Mesodermal cell (in vitro differentiated cells): ENCODE data around the gene FABP6.
A peak's percentile ranks its signal among the peaks of the same experiment; 100 is the strongest.

Source experiments
- H3K27ac ChIP-seq: 2 replicates; pipeline ENCODE4 v1.7.0; 2013; ENCODE audit warnings: mild to moderate bottlenecking, low read depth, low read length, moderate library complexity; ENCODE audit not compliant: severe bottlenecking
- H3K36me3 ChIP-seq: 2 replicates; pipeline ENCODE4 v1.7.1; 2013; ENCODE audit warnings: mild to moderate bottlenecking, low read length, moderate library complexity; ENCODE audit not compliant: control insufficient read depth, insufficient read depth
- H3K4me1 ChIP-seq: one replicate; pipeline ENCODE4 v1.7.1; 2013; ENCODE audit warnings: mild to moderate bottlenecking, low read length; ENCODE audit not compliant: insufficient read depth, control insufficient read depth, poor library complexity, severe bottlenecking
- H3K4me3 ChIP-seq: 2 replicates; pipeline ENCODE4 v1.7.0; 2013; ENCODE audit warnings: low read length, control low read depth, mild to moderate bottlenecking; ENCODE audit not compliant: insufficient read depth, poor library complexity, severe bottlenecking; ENCODE audit errors: extremely low read depth
- H3K9me3 ChIP-seq: 2 replicates; pipeline ENCODE4 v1.7.1; 2013; ENCODE audit warnings: mild to moderate bottlenecking, low read length, moderate library complexity; ENCODE audit not compliant: control insufficient read depth
- WGBS, 2 experiments: methylation state at CpG; one replicate each; pipeline ENCODE4 v1.1.5; 2013; ENCODE audit warnings: missing lambda C conversion rate in 2 of 2; ENCODE audit not compliant: insufficient coverage in 2 of 2; 5-methylcytosine and 5-hydroxymethylcytosine counted together

The FABP6 gene

DNA sequence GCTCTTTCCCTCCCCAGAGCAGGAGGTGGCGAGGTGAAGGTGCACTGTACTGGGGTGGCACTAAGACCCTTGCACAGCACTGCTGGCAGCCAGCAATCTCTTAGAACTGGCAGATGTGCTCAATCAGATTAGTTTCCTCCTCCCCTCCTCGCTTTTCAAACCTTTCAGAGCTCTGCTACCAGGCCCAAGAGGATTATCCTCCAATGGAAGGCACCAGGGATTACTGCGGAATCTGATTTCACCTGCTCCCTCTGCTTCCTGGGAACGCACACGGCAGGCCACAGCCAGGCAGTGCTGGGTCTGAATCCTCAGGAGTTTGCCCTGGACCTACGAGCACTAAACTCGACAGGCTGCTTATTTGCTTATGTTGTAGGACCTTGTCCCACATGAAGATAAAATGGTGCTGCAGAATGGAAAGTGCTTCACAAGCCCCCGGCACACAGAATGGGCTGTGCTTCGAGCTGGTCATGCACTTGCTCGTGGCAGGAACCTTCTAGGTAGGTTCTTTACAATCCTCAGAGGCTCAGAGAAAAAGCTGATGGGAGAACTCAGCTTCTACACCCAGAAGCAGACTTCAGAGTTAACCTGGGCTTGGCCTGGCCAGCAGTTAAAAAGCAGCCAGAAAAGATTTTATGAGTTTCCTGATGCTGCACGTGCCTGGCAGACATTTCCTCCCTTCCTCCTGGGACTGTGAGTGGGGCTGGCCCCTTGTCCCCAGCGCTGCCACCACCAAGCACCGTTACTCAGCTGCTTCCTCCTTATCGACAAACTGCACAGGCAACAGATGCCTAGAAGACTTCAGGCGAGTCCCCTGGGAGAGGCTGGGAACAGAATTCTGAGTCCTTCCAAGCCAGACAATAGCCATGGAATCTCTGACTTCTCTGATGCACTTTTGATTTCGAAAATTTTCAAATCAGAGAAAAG, 33.1 kb downstream of the FABP6 start:
- H3K27ac ChIP-seq: peak overlapping the region; percentile 36
- peaks cover 31% of the 10 kb centered on the region for H3K36me3 ChIP-seq
- no peaks in the 10 kb centered on the region for H3K9me3 ChIP-seq
- 81 to 82% methylated on average over 14 to 15 of the region's 16 CpGs for WGBS, 2 experiments
- no peak overlapping the region for H3K4me3 ChIP-seq
- H3K4me1 ChIP-seq: peaks cover 26% of the 10 kb centered on the region

DNA sequence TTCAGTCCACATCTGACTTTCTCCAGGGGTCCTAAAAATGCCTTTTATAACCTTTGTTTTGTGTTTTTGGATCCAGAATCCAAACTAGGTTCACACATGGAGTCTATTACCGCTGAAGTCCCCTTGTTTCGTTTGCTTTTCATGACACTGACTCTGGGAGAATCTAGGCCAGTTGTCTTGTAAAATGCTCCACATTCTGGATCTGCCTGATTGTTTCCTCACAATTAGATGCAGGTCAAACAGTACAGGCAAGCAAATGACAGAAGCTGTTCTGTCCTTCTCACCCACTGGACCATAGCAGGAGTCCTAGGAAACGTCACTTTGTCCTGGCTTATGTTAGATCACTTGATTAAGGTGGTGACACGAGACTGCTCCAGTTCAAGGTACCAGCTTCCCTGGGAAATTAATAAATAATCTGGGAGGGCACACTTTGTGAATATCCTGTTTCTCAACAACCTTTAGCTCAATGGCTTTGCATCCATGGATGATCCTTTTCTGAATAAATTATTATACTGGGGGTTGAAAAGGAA, 34.1 kb downstream of the FABP6 start:
- H3K36me3 ChIP-seq: peaks cover 32% of the 10 kb centered on the region
- 82 to 90% methylated on average over 3 to 4 of the region's 4 CpGs for WGBS, 2 experiments
- H3K4me3 ChIP-seq: no peak overlapping the region
- H3K27ac ChIP-seq: no peak overlapping the region
- no peaks in the 10 kb centered on the region for H3K9me3 ChIP-seq
- H3K4me1 ChIP-seq: peaks cover 26% of the 10 kb centered on the region

DNA sequence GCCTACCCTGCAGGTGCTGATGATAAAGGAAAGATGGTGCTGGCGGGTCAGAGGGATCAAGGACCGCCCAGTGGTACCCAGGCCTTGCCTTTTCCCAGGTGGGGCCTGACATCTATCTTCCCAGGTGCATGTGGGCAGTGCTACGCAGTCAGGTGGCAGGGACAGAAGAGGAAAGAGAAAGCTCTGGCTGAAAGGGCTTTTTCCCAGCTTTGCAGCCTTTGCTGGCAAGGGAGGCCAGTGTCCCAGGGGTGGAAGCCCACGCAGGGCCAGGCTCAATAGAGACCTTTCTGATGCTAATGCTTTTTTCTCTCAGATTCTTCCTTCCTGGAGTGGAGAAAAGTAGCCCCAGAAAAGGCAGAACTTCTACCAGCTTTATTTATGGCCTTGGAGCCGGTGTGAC, 36.7 kb downstream of the FABP6 start:
- H3K9me3 ChIP-seq: no peaks in the 10 kb centered on the region
- H3K4me1 ChIP-seq: peaks cover 30% of the 10 kb centered on the region
- 58 to 75% methylated on average over 4 to 5 of the region's 5 CpGs for WGBS, 2 experiments
- no peak overlapping the region for H3K4me3 ChIP-seq
- no peak overlapping the region for H3K27ac ChIP-seq
- peaks cover 35% of the 10 kb centered on the region for H3K36me3 ChIP-seq

DNA sequence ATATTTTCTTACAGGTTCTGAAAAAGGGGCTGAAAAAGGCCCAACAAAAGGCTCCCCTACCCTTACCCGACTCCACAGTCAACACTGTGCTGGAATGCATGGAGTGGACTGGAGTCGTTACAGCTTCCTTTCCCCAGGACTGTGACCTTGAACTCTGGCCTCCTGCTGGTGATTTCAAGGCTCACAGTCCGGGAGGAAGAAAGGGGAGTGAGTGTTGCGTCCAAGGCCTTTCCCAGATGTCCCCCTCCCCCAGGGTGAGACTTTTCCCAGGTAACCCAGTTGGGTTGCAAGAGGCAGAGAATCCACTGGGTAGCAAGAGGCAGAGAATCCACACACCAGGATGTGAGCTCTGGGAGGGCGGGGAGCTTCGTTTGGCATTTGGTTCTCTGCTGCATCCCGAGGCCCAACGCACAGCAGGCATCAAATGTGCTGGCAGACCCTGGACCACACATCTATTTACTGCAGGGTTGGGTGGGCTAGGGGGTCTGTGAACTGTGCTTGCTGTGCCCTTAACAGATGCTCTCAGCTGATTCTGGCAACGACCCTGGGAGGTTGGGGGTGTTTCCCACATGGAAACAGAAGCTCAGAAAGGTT, 37.5 kb downstream of the FABP6 start:
- 18 to 49% methylated on average over 1 to 3 of the region's 9 CpGs for WGBS, 2 experiments
- peaks cover 35% of the 10 kb centered on the region for H3K36me3 ChIP-seq

DNA sequence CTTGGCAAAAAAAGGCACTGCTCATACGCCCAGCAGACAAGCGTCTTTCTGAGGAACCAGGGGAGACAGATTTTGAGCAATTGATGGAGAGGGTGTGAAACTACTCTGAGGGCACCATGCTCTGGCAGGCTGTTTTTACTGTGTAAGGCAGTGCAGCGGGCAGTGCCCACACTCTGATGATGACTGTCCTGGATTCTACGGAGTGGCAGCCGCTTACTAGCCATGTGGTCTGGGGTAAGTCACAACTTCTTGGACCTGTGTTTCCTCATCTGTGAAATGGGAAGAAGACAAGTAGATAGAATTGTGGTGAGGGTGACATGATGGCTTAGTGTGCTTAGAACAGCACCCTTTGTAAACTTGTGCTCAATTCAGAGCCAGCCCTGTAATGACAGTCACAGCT, 38.8 kb downstream of the FABP6 start:
- WGBS, 2 experiments: 97 to 99% methylated on average over 4 to 5 of the region's 5 CpGs
- H3K36me3 ChIP-seq: peaks cover 29% of the 10 kb centered on the region
- no peak overlapping the region for H3K27ac ChIP-seq
- no peak overlapping the region for H3K4me3 ChIP-seq
- H3K4me1 ChIP-seq: peaks cover 22% of the 10 kb centered on the region
- no peaks in the 10 kb centered on the region for H3K9me3 ChIP-seq

More for the DNA sequence above, 37.5 kb downstream of the FABP6 start:
- Histone ChIP-seq H3K4me3 (no peak overlapping the region), H3K27ac (no peak overlapping the region), H3K9me3 (no peaks in the 10 kb centered on the region), H3K4me1 (peaks cover 30% of the 10 kb centered on the region)

DNA sequence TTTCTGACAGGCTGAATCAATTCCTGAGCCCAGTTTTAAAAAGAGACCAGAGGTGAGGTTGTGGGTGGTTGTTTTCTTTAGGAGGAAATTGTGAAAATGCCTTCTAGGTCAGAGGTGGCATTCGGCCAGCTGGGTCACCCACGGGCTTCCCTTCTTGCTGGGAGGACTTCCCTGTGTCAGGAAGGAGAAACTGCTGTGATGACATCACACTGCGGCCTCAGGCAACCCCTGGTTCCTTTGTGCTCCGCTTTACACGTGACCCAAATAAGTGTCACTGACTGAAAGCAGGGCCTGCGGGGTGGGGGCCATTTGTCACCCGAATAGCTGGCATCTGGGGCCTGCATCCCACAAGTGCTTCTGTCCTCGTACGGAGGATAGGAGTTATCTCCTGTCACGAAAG, 39.7 kb downstream of the FABP6 start:
- Histone ChIP-seq H3K4me3 (no peak overlapping the region), H3K27ac (no peak overlapping the region), H3K4me1 (peaks cover 20% of the 10 kb centered on the region), H3K9me3 (no peaks in the 10 kb centered on the region), H3K36me3 (peaks cover 29% of the 10 kb centered on the region)
- 83 to 89% methylated on average over 9 to 10 of the region's 10 CpGs for WGBS, 2 experiments

DNA sequence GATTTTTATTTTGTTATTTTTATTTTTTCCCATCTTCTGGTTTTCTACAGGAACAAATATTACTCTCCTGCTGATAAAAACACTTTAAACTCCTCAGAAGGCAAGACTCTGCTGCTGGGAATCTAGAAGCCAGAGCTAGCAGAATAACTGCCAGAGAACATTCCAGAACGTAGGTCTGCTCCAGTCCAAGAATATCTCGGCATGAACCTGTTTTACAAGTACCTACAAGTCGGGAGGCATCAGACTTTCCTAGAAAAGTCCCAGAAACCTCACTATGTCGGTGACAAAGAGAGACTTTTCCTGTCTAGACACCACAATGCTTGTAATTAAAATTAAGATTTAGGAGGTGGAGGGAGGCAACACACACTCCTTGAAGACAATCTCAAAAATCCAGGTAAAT, 41.4 kb downstream of the FABP6 start:
- H3K27ac ChIP-seq: peak overlapping the region; percentile 77
- WGBS, 2 experiments: 69 to 87% methylated on average over 3 of the region's 4 CpGs

DNA sequence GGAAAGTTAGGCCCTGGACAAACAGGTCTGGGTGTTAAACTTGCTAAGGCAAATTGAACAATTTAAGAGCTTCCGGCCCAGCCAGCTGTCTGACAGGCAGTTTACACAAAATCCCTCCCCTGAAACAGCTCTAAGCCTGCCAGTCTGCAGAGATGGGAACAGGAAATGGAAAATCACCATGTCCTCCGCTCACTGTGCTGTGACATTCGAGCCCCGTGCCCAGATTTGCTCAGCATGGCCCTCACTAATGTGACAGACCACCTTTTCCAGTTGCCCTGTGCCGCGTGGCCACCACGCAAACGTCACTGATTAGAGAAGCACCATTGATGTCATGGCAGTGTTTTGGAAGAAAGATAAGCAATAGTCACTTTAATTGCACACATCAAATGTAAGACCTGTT, 42.1 kb downstream of the FABP6 start:
- Histone ChIP-seq H3K4me1 (peaks cover 20% of the 10 kb centered on the region), H3K9me3 (no peaks in the 10 kb centered on the region), H3K27ac (peak overlapping the region; percentile 77), H3K4me3 (no peak overlapping the region), H3K36me3 (peaks cover 40% of the 10 kb centered on the region)
- 55 to 60% methylated on average over 4 to 6 of the region's 8 CpGs for WGBS, 2 experiments

More for the DNA sequence above, 41.4 kb downstream of the FABP6 start:
- Histone ChIP-seq H3K9me3 (no peaks in the 10 kb centered on the region), H3K4me3 (no peak overlapping the region), H3K36me3 (peaks cover 36% of the 10 kb centered on the region), H3K4me1 (peaks cover 20% of the 10 kb centered on the region)

DNA sequence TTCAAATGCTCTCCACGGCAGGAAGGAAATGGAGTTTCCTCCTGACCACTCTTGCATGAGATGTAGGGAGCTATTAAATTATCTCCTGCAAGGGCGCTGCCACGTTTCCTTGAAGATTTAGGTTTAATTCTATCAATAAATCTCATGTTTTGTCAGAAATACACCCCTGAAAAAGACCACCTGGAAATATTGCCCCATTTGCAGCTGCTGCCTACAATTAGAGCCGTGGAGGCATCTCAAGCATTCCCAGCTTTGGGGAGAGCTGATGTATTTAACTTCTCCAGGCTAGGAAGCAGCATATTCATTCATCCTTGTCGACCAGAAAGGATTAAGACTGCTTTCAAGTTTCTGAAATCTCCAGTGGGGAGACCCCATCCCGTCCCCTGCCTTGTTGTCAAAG, 42.5 kb downstream of the FABP6 start:
- 65 to 69% methylated on average over 3 of the region's 6 CpGs for WGBS, 2 experiments
- H3K36me3 ChIP-seq: peaks cover 41% of the 10 kb centered on the region
- peaks cover 20% of the 10 kb centered on the region for H3K4me1 ChIP-seq
- no peaks in the 10 kb centered on the region for H3K9me3 ChIP-seq
- peak overlapping the region; percentile 77 for H3K27ac ChIP-seq
- H3K4me3 ChIP-seq: no peak overlapping the region

DNA sequence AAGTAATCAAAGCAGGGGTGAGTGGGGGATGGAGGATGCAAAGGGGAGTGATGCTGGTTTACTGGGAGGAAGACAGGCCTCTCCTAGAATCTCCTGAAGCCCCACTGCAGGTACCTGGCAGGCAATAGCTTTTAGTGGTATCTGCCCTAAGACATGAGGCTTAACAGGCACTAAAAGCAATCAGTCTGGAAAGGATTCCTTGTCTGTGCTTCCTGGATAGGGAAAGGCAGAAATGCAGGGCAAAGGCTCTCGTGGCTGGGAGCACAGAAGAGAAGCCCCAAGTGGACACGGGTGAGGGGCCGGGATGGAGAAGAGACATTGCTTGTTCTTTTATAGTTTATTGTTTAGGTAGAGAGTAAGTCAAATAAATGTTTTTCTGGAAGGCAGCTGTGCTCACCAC, 43.0 kb downstream of the FABP6 start:
- no peaks in the 10 kb centered on the region for H3K9me3 ChIP-seq
- H3K27ac ChIP-seq: peak overlapping the region; percentile 77
- H3K4me3 ChIP-seq: no peak overlapping the region
- H3K4me1 ChIP-seq: peaks cover 20% of the 10 kb centered on the region
- 82 to 93% methylated on average over 3 of the region's 3 CpGs for WGBS, 2 experiments
- H3K36me3 ChIP-seq: peaks cover 45% of the 10 kb centered on the region
